ENCODE results near the gene KIFC1.

The KIFC1 gene

GRCh38 chr6:33428966-33429749, 37.5 kb downstream of the KIFC1 start:
- no peaks in the 10 kb centered on the region for H3K9me3 ChIP-seq (ENCODE audit: severe bottlenecking)
- no peak for TF ChIP-seq CTCF (IDR thresholded peaks at IDR 0.05; ENCODE audit: low read depth, low read length)
- peaks cover 60% of the 10 kb centered on the region for H3K36me3 ChIP-seq
- H3K27me3 ChIP-seq (ENCODE audit: insufficient read depth, low read depth, severe bottlenecking) = no peaks in the 10 kb centered on the region
- no peak overlapping the region for H3K27ac ChIP-seq
- no peak for DNase-seq
- H3K4me3 ChIP-seq (ENCODE audit: low read depth, low read length) = no peak overlapping the region

- Histone ChIP-seq H3K27ac (no peak overlapping the region), H3K36me3 (peaks cover 58% of the 10 kb centered on the region), H3K27me3 (ENCODE audit: insufficient read depth, low read depth, severe bottlenecking) (no peaks in the 10 kb centered on the region), H3K9me3 (ENCODE audit: severe bottlenecking) (no peaks in the 10 kb centered on the region), H3K4me3 (ENCODE audit: low read depth, low read length) (no peak overlapping the region)
- DNase-seq = no peak
- TF ChIP-seq CTCF (IDR thresholded peaks at IDR 0.05; ENCODE audit: low read depth, low read length) = no peak
These were observed 38.1 kb downstream of the KIFC1 start for GRCh38 chr6:33429750-33430052.

- no peak for DNase-seq
- Histone ChIP-seq H3K27ac (no peak overlapping the region), H3K4me3 (ENCODE audit: low read depth, low read length) (no peak overlapping the region), H3K9me3 (ENCODE audit: severe bottlenecking) (no peaks in the 10 kb centered on the region), H3K36me3 (peaks cover 58% of the 10 kb centered on the region), H3K27me3 (ENCODE audit: insufficient read depth, low read depth, severe bottlenecking) (no peaks in the 10 kb centered on the region)
- TF ChIP-seq CTCF (IDR thresholded peaks at IDR 0.05; ENCODE audit: low read depth, low read length) = no peak
These were observed 38.7 kb downstream of the KIFC1 start for GRCh38 chr6:33430334-33430733.

- Histone ChIP-seq H3K4me3 (ENCODE audit: low read depth, low read length) (no peak overlapping the region), H3K27ac (no peak overlapping the region)
These were observed 39.6 kb downstream of the KIFC1 start for GRCh38 chr6:33430991-33431879.

GRCh38 chr6:33431880-33432541, 40.4 kb downstream of the KIFC1 start:
- no peak for TF ChIP-seq CTCF (IDR thresholded peaks at IDR 0.05; ENCODE audit: low read depth, low read length)
- H3K9me3 ChIP-seq (ENCODE audit: severe bottlenecking) = no peaks in the 10 kb centered on the region
- H3K27me3 ChIP-seq (ENCODE audit: insufficient read depth, low read depth, severe bottlenecking) = no peaks in the 10 kb centered on the region
- no peak overlapping the region for H3K27ac ChIP-seq
- H3K4me3 ChIP-seq (ENCODE audit: low read depth, low read length) = no peak overlapping the region
- DNase-seq = no peak
- peaks cover 73% of the 10 kb centered on the region for H3K36me3 ChIP-seq

More at GRCh38 chr6:33430991-33431879, 39.6 kb downstream of the KIFC1 start:
- no peak for TF ChIP-seq CTCF (IDR thresholded peaks at IDR 0.05; ENCODE audit: low read depth, low read length)
- Histone ChIP-seq H3K36me3 (peaks cover 67% of the 10 kb centered on the region), H3K9me3 (ENCODE audit: severe bottlenecking) (no peaks in the 10 kb centered on the region), H3K27me3 (ENCODE audit: insufficient read depth, low read depth, severe bottlenecking) (no peaks in the 10 kb centered on the region)
- peak; percentile 89 for DNase-seq
